BLaER1 (cell line): ENCODE measurements around the gene FGD3.
A peak's percentile ranks its signal among the peaks of the same experiment; 100 is the strongest.
"Not testable (repeated sequence)": the region's sequence is repeated elsewhere in the genome, so short reads cannot be mapped to it uniquely, and the experiment has no call there.

Experiments used
- H3K27ac ChIP-seq: shearing (Covaris generic); formaldehyde crosslinking; 2 replicates; pipeline ENCODE4 v1.8.1; 2022
- H3K27me3 ChIP-seq: shearing (Covaris generic); formaldehyde crosslinking; 2 replicates; pipeline ENCODE4 v1.8.1; 2022
- H3K36me3 ChIP-seq: shearing (Covaris generic); formaldehyde crosslinking; 2 replicates; pipeline ENCODE4 v1.8.1; 2022
- H3K4me1 ChIP-seq: shearing (Covaris generic); formaldehyde crosslinking; 2 replicates; pipeline ENCODE4 v1.8.1; 2022
- H3K4me2 ChIP-seq: shearing (Covaris generic); formaldehyde crosslinking; 2 replicates; pipeline ENCODE4 v1.8.1; 2022
- H3K4me3 ChIP-seq: shearing (Covaris generic); formaldehyde crosslinking; 2 replicates; pipeline ENCODE4 v1.8.1; 2022
- H3K9ac ChIP-seq: shearing (Covaris generic); formaldehyde crosslinking; 2 replicates; pipeline ENCODE4 v1.8.1; 2022
- H3K9me3 ChIP-seq: shearing (Covaris generic); formaldehyde crosslinking; 2 replicates; pipeline ENCODE4 v1.8.1; 2022
- H4K20me1 ChIP-seq: shearing (Covaris generic); formaldehyde crosslinking; 2 replicates; pipeline ENCODE4 v1.8.1; 2022
- Cebpa-rat ChIP-seq: shearing (Covaris generic); IDR thresholded peaks from 2 replicates; pipeline ENCODE4 v1.8.1; 2022

The FGD3 gene

GRCh38 chr9:92984976-92985375, 37.7 kb downstream of the FGD3 start:
- TF ChIP-seq Cebpa-rat, result no peak
- H3K27me3 ChIP-seq, result no peaks in the 10 kb centered on the region
- peaks cover 96% of the 10 kb centered on the region for H3K36me3 ChIP-seq
- no peak overlapping the region for H3K9ac ChIP-seq
- H3K4me3 ChIP-seq, result peak overlapping the region; percentile 42; the same call in 1 of the 2 replicates
- no peak overlapping the region for H3K4me2 ChIP-seq
- peaks cover 14% of the 10 kb centered on the region; the same call in 1 of the 2 replicates for H4K20me1 ChIP-seq
- H3K27ac ChIP-seq, result no peak overlapping the region
- no peaks in the 10 kb centered on the region; the same call in 1 of the 2 replicates for H3K4me1 ChIP-seq
- peaks cover 84% of the 10 kb centered on the region for H3K9me3 ChIP-seq

- Histone ChIP-seq H3K27me3 (no peaks in the 10 kb centered on the region), H3K27ac (no peak overlapping the region), H3K9ac (no peak overlapping the region), H3K4me1 (no peaks in the 10 kb centered on the region), H3K4me2 (no peak overlapping the region), H3K4me3 (no peak overlapping the region), H4K20me1 (peaks cover 23% of the 10 kb centered on the region; the same call in 1 of the 2 replicates), H3K36me3 (peaks cover 86% of the 10 kb centered on the region), H3K9me3 (peaks cover 79% of the 10 kb centered on the region)
- TF ChIP-seq Cebpa-rat, result no peak
These were observed 39.1 kb downstream of the FGD3 start for GRCh38 chr9:92986176-92987119.

DNA sequence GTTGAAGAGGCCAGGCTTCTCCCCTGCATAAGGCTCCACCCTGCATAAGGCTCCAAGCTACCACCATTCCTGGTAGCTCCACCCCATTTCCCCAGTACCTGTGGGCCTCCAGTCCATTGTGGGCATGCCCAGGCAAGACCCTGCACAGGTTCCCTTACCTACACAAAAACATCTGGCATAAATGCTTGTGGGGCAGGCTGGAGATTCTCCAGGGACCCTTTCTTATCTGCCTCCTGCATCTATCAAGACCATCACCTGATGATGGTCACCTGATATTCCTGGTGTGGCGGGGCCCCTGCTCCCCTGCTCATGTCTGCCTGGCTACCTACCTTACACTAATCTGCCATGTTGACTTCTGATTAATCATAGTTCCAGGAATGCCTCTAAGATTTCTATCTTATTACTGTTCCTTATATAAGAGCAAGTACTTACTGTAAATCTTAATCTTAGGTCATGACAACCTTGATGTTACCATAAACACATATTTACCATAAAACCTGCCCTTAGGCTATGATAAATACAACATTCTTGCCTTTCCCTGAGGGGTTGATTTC, 41.0 kb downstream of the FGD3 start:
- H3K36me3 ChIP-seq, result peaks cover 84% of the 10 kb centered on the region
- H3K4me2 ChIP-seq, result no peak overlapping the region
- H3K9me3 ChIP-seq, result peaks cover 78% of the 10 kb centered on the region
- no peaks in the 10 kb centered on the region for H3K4me1 ChIP-seq
- no peak for TF ChIP-seq Cebpa-rat
- no peak overlapping the region for H3K9ac ChIP-seq
- H4K20me1 ChIP-seq, result peaks cover 33% of the 10 kb centered on the region; the same call in 1 of the 2 replicates
- 0 out of 2 replicates have a peak overlapping the region, but pooled peaks have one; percentile 14 for H3K27ac ChIP-seq
- H3K4me3 ChIP-seq, result no peak overlapping the region
- no peaks in the 10 kb centered on the region for H3K27me3 ChIP-seq

DNA sequence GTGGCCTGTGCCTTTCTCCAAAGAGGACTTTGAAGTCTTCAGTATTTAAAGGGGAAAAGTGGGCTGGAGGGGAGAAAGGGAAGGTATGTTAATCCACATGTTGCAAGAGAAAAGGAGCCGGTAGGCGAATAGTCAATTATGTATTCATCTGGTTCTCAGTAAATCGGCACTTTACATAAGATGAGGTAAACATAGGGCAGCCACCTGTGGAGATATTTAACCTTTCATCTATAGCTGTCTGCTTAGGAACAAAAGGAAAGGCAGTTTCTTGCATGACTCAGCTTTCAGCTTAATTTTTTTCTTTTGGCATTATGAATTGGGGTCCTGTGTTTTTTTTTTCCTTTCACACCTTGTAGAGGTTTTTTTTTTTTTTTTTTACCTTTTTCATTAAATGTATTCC, 42.2 kb downstream of the FGD3 start:
- H3K27ac ChIP-seq, result no peak overlapping the region
- TF ChIP-seq Cebpa-rat, result no peak
- peaks cover 73% of the 10 kb centered on the region for H3K36me3 ChIP-seq
- no peak overlapping the region for H3K9ac ChIP-seq
- H3K4me2 ChIP-seq, result no peak overlapping the region
- H3K9me3 ChIP-seq, result peaks cover 74% of the 10 kb centered on the region
- H3K4me3 ChIP-seq, result no peak overlapping the region
- no peaks in the 10 kb centered on the region for H3K27me3 ChIP-seq
- H3K4me1 ChIP-seq, result no peaks in the 10 kb centered on the region
- peaks cover 33% of the 10 kb centered on the region; the same call in 1 of the 2 replicates for H4K20me1 ChIP-seq

DNA sequence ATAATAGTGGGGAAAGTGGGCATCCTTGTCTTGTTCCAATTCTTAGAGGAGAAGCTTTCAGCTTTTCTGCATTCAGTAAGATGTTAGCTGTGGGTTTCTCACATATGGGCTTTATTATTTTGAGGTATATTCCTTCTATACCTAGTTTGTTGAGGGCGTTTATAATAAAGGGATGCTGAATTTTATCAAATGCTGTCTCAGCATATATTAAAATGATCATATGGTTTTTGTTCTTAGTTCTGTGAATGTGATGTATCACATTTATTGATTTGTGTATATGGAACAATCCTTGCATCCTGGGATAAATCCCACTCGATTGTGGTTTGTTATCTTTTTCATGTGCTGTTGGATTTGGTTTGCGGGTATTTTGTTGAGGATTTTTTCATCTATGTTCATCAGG, 43.1 kb downstream of the FGD3 start:
- Histone ChIP-seq H3K4me1 (no peaks in the 10 kb centered on the region), H3K9ac (no peak overlapping the region), H3K27ac (no peak overlapping the region), H3K4me3 (no peak overlapping the region), H3K36me3 (peaks cover 64% of the 10 kb centered on the region), H3K27me3 (no peaks in the 10 kb centered on the region), H4K20me1 (peaks cover 33% of the 10 kb centered on the region; the same call in 1 of the 2 replicates), H3K9me3 (peaks cover 67% of the 10 kb centered on the region), H3K4me2 (no peak overlapping the region)
- TF ChIP-seq Cebpa-rat, result no peak

GRCh38 chr9:92992549-92992948, 45.2 kb downstream of the FGD3 start:
- no peak overlapping the region for H3K4me2 ChIP-seq
- no peak for TF ChIP-seq Cebpa-rat
- H3K4me3 ChIP-seq, result no peak overlapping the region; the same call in 1 of the 2 replicates
- no peaks in the 10 kb centered on the region for H3K27me3 ChIP-seq
- peaks cover 43% of the 10 kb centered on the region for H3K36me3 ChIP-seq
- peaks cover 55% of the 10 kb centered on the region for H3K9me3 ChIP-seq
- no peaks in the 10 kb centered on the region for H3K4me1 ChIP-seq
- no peak overlapping the region for H3K9ac ChIP-seq
- no peak overlapping the region for H3K27ac ChIP-seq
- H4K20me1 ChIP-seq, result peaks cover 32% of the 10 kb centered on the region; the same call in 1 of the 2 replicates

DNA sequence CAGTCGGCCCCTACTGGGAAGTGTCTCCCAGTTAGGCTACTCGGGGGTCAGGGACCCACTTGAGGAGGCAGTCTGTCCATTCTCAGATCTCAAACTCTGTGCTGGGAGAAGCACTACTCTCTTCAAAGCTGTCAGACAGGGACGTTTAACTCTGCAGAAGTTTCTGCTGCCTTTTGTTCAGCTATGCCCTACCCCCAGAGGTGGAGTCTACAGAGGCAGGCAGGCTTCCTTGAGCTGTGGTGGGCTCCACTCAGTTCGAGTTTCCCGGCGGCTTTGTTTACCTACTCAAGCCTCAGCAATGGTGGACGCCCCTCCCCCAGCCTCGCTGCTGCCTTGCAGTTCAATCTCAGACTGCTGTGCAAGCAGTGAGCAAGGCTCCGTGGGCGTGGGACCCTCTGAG, 51.5 kb downstream of the FGD3 start:
- not testable (repeated sequence) for H3K4me2 ChIP-seq, H3K9ac ChIP-seq, H3K27me3 ChIP-seq, H3K4me3 ChIP-seq, H3K4me1 ChIP-seq, H3K27ac ChIP-seq
- H3K36me3 ChIP-seq, result peaks cover 41% of the 10 kb centered on the region
- peaks cover 31% of the 10 kb centered on the region for H3K9me3 ChIP-seq
- H4K20me1 ChIP-seq, result peaks cover 39% of the 10 kb centered on the region

DNA sequence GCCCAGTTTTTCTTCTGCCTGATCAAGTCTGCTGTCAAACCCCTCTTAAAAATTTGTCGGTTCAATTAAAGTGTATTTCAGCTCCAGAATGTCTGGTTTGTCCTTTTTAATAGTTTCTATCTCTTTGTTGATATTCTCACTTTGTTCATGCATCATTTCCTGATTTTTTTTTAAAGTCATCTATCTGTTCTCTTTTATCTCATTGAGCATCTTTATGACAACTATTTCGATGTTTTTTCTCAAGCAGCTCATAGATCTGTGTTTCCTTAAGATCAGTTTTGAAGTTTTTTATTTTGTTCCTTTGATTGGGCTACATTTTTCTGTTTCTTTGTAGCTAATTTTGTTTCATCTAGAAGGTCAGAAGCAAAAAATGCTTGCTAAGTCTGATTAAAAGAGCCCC, 53.7 kb downstream of the FGD3 start:
- Histone ChIP-seq H3K4me3 (no peak overlapping the region), H3K36me3 (peaks cover 63% of the 10 kb centered on the region), H3K27me3 (no peaks in the 10 kb centered on the region), H3K27ac (no peak overlapping the region), H3K9ac (no peak overlapping the region), H3K4me1 (peaks cover 18% of the 10 kb centered on the region), H4K20me1 (peaks cover 52% of the 10 kb centered on the region), H3K4me2 (no peak overlapping the region), H3K9me3 (peaks cover 24% of the 10 kb centered on the region)
- TF ChIP-seq Cebpa-rat, result no peak

DNA sequence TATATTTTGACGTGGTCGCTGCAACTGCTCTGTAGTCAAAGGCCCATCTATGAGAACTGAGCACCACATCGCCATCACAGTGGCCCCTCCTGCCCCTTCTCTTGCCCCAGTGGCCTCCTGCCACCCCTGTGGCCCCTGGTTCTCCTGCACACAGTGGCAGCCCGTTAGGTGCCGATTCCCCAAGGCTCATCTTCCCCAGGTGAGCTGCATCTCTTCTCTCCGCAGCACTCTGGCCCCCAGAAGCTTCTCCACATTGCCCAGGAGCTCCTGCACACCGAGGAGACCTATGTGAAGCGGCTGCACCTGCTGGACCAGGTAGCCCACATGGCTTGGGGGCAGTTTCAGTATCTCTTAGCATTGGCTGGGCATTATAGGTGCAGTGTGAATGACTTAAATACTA, 55.4 kb downstream of the FGD3 start:
- Histone ChIP-seq H3K4me3 (no peak overlapping the region), H3K4me1 (peaks cover 22% of the 10 kb centered on the region), H3K9me3 (peaks cover 16% of the 10 kb centered on the region), H3K27me3 (no peaks in the 10 kb centered on the region), H4K20me1 (peaks cover 52% of the 10 kb centered on the region), H3K4me2 (no peak overlapping the region), H3K36me3 (peaks cover 80% of the 10 kb centered on the region), H3K9ac (no peak overlapping the region), H3K27ac (no peak overlapping the region)
- no peak for TF ChIP-seq Cebpa-rat
